HG03095 (cell line): ENCODE data around the gene FRRS1L.
"Not testable (repeated sequence)": the region's sequence is repeated elsewhere in the genome, so short reads cannot be mapped to it uniquely, and the experiment has no call there.

ENCODE experiments used
- ATAC-seq: cut with Tn5 transposase; IDR thresholded peaks from one replicate; pipeline ENCODE4 v1.9.1; 2021; ENCODE audit warnings: moderate library complexity; ENCODE audit not compliant: unreplicated experiment

The FRRS1L gene

GRCh38 chr9:109133533-109133932 is 33.5 kb downstream of the FRRS1L start:
- ATAC-seq = no peak

GRCh38 chr9:109132567-109133021 is 34.5 kb downstream of the FRRS1L start:
- no peak for ATAC-seq

- no peak for ATAC-seq
These were observed 37.4 kb downstream of the FRRS1L start for GRCh38 chr9:109129470-109130197.

GRCh38 chr9:109126671-109127070 is 40.4 kb downstream of the FRRS1L start:
- ATAC-seq = not testable (repeated sequence)

- no peak for ATAC-seq
These were observed 42.9 kb downstream of the FRRS1L start for GRCh38 chr9:109124121-109124520.

- no peak for ATAC-seq
These were observed 44.1 kb downstream of the FRRS1L start for GRCh38 chr9:109122726-109123621.

GRCh38 chr9:109121232-109121796 is 45.7 kb downstream of the FRRS1L start:
- no peak for ATAC-seq

- ATAC-seq = no peak
These were observed 46.8 kb downstream of the FRRS1L start for GRCh38 chr9:109120204-109120789.

GRCh38 chr9:109119439-109120203 is 47.4 kb downstream of the FRRS1L start, which contains the start of gene TMEM245:
Gene TMEM245, minus strand, starts transcription at chr9:109119947. Its CDS starts 34 bp downstream, at chr9:109119913.
- peak; percentile 88 for ATAC-seq

GRCh38 chr9:109118808-109119438 is 48.1 kb downstream of the FRRS1L start:
- ATAC-seq = no peak

- no peak for ATAC-seq
These were observed 48.9 kb downstream of the FRRS1L start for GRCh38 chr9:109117856-109118807.

- no peak for ATAC-seq
These were observed 51.0 kb downstream of the FRRS1L start for GRCh38 chr9:109115931-109116526.

GRCh38 chr9:109114670-109115069 is 52.4 kb downstream of the FRRS1L start:
- no peak for ATAC-seq

- no peak for ATAC-seq
These were observed 53.0 kb downstream of the FRRS1L start for GRCh38 chr9:109113892-109114609.

- ATAC-seq = no peak
These were observed 53.8 kb downstream of the FRRS1L start for GRCh38 chr9:109113254-109113653.

- peak; percentile 65 for ATAC-seq
These were observed 56.6 kb downstream of the FRRS1L start for GRCh38 chr9:109110329-109111021.

GRCh38 chr9:109109967-109110328 is 57.1 kb downstream of the FRRS1L start:
- no peak for ATAC-seq
